Measurements from ENCODE around the gene AFF2. TPM values are rescaled to one million over a fixed set of nuclear protein-coding genes. Genes with fewer than 3 reads are reported as not detected.

The AFF2 gene
- total RNA-seq, 2 donors from 2014 or later: 7.4 to 16.6 TPM

- ATAC-seq (ENCODE audit: insufficient number of reproducible peaks, low FRiP score, low read depth) (no peak), DNase-seq (ENCODE audit: low spot score) (no peak)
- no peak for TF ChIP-seq CTCF (IDR thresholded peaks at IDR 0.05)
- H3K4me3 ChIP-seq: no peak overlapping the region
- no peaks in the 10 kb centered on the region for H3K36me3 ChIP-seq
- no peaks in the 10 kb centered on the region for H3K27me3 ChIP-seq (replicated peaks; ENCODE audit: insufficient read depth)
- no peak overlapping the region for H3K27ac ChIP-seq
- H3K9me3 ChIP-seq: no peaks in the 10 kb centered on the region
- H3K4me1 ChIP-seq (ENCODE audit: control insufficient read depth in 1 of 2, low read depth in 2 of 2): no peaks in the 10 kb centered on the region
Observed at GRCh38 chrX:148923631-148924030, 423.2 kb downstream of the AFF2 start.

GRCh38 chrX:148926371-148926770 is 426.0 kb downstream of the AFF2 start:
- H3K4me1 ChIP-seq (ENCODE audit: control insufficient read depth in 1 of 2, low read depth in 2 of 2): no peaks in the 10 kb centered on the region
- no peaks in the 10 kb centered on the region for H3K27me3 ChIP-seq (replicated peaks; ENCODE audit: insufficient read depth)
- no peak overlapping the region for H3K27ac ChIP-seq
- no peak for TF ChIP-seq CTCF (IDR thresholded peaks at IDR 0.05)
- no peak for DNase-seq (ENCODE audit: low spot score)
- H3K36me3 ChIP-seq: no peaks in the 10 kb centered on the region
- no peaks in the 10 kb centered on the region for H3K9me3 ChIP-seq
- ATAC-seq (ENCODE audit: insufficient number of reproducible peaks, low FRiP score, low read depth): no peak
- no peak overlapping the region for H3K4me3 ChIP-seq

DNA sequence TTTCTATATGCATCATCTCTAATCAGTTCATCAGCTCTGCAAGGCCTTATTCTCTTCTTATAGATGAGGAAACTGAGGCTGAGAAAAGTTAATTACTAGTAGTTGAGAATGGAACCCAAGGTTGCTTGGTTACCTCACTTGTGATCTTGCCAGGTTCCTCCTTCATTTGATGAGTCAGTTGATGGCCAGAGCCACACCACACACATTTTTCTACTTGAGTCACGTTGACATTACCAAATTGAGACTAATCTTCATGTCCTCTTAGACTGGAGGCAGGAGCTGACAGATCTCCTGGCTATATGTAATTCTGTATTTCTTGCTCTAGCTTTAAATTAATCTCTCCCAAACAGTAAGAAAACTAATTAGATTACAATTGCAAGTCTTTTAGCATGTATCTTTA is 428.4 kb downstream of the AFF2 start:
- DNase-seq (ENCODE audit: low spot score): no peak
- no peak overlapping the region for H3K4me3 ChIP-seq
- H3K9me3 ChIP-seq: no peaks in the 10 kb centered on the region
- no peak overlapping the region for H3K27ac ChIP-seq
- no peaks in the 10 kb centered on the region for H3K36me3 ChIP-seq
- TF ChIP-seq CTCF (IDR thresholded peaks at IDR 0.05): no peak
- ATAC-seq (ENCODE audit: insufficient number of reproducible peaks, low FRiP score, low read depth): no peak
- no peaks in the 10 kb centered on the region for H3K27me3 ChIP-seq (replicated peaks; ENCODE audit: insufficient read depth)
- H3K4me1 ChIP-seq (ENCODE audit: control insufficient read depth in 1 of 2, low read depth in 2 of 2): no peaks in the 10 kb centered on the region

DNA sequence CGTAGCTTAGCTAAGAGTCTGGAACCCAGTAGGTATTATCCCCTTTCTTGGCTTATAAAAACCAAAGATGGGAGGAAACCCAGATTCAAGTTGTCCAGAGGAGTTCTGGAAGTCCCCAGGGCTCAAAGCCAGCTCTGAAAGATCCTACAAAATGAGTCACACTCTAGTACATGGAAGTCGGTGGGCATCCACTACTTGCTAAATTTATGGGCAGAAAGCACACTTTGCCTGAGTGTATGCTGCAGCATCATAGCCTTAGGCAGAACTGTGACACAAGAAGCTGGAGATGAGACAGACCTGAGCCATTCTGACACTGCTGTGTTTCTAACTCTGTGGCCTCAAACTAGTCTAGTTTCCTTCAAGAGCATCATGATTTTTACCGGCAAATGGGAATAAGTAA is 429.3 kb downstream of the AFF2 start:
- Histone ChIP-seq H3K9me3 (no peaks in the 10 kb centered on the region), H3K4me3 (no peak overlapping the region), H3K27ac (no peak overlapping the region), H3K36me3 (no peaks in the 10 kb centered on the region), H3K4me1 (ENCODE audit: control insufficient read depth in 1 of 2, low read depth in 2 of 2) (no peaks in the 10 kb centered on the region), H3K27me3 (replicated peaks; ENCODE audit: insufficient read depth) (no peaks in the 10 kb centered on the region)
- no peak for TF ChIP-seq CTCF (IDR thresholded peaks at IDR 0.05)
- DNase-seq (ENCODE audit: low spot score) (no peak), ATAC-seq (ENCODE audit: insufficient number of reproducible peaks, low FRiP score, low read depth) (no peak)

DNA sequence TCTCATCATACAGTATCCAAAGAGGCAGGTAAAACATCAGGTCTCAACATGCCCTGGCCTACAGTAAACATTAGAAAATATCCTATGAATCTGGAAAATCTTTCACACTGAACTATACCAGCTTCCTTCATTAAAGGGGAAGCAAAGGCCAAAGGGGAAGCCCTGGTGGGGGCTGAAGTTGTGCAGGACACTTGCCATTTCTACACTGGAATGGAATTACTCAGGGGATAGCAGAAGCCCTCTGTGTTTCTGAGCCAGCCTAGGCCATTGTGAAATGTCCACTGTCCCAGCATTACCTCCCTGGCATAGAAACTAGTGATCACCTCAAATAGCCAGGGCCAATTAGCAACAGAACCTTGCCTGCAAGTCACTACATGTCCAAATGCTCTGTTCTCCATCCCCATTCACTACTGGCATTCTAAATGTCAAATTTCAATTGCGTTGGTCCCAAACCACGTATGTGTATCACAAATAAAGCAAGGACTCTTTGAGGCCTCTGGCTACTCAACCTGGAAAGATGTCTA is 429.9 kb downstream of the AFF2 start:
- Histone ChIP-seq H3K27me3 (replicated peaks; ENCODE audit: insufficient read depth) (no peaks in the 10 kb centered on the region), H3K4me3 (no peak overlapping the region)
- no peak for ATAC-seq (ENCODE audit: insufficient number of reproducible peaks, low FRiP score, low read depth)

More for the DNA sequence above, 429.9 kb downstream of the AFF2 start:
- H3K36me3 ChIP-seq: no peaks in the 10 kb centered on the region
- H3K27ac ChIP-seq: no peak overlapping the region
- no peaks in the 10 kb centered on the region for H3K9me3 ChIP-seq
- no peak for DNase-seq (ENCODE audit: low spot score)
- H3K4me1 ChIP-seq (ENCODE audit: control insufficient read depth in 1 of 2, low read depth in 2 of 2): no peaks in the 10 kb centered on the region
- no peak for TF ChIP-seq CTCF (IDR thresholded peaks at IDR 0.05)

Data from thoracic aorta (tissue), 2 donors.